SK-N-SH treated with all-trans-retinoic acid at 6 μM for 48 hours (cell line): ENCODE measurements around the gene ACTR2.
"Not testable (repeated sequence)": the region's sequence is repeated elsewhere in the genome, so short reads cannot be mapped to it uniquely, and the experiment has no call there.

Source experiments
- ATAC-seq: fragments of 200-7000 bp; cut with Tn5 transposase; 3 replicates; pipeline ENCODE4 v1.9.1; 2020; ENCODE audit warnings: mild to moderate bottlenecking, moderate library complexity
- ARNTL ChIP-seq: fragments of 450-650 bp; formaldehyde crosslinking; IDR thresholded peaks from 2 replicates; pipeline ENCODE4 v1.5.0; 2020; ENCODE audit warnings: low read depth, mild to moderate bottlenecking, moderate library complexity, borderline replicate concordance
- BACH2 ChIP-seq: fragments of 250-450 bp; sonication (Bioruptor Pico); IDR thresholded peaks from 2 replicates; pipeline ENCODE4 v1.9.0; 2021; ENCODE audit warnings: mild to moderate bottlenecking, borderline replicate concordance
- CSDC2 ChIP-seq: fragments of 250-450 bp; sonication (Bioruptor Pico); IDR thresholded peaks from 2 replicates; pipeline ENCODE4 v1.5.0; 2020; ENCODE audit warnings: mild to moderate bottlenecking, moderate library complexity
- ESRRG ChIP-seq: fragments of 250-450 bp; sonication (Bioruptor Pico); IDR thresholded peaks from 2 replicates; pipeline ENCODE4 v1.6.1; 2021; ENCODE audit warnings: mild to moderate bottlenecking
- GLIS3 ChIP-seq: fragments of 250-450 bp; sonication (Bioruptor Pico); IDR thresholded peaks from 2 replicates; pipeline ENCODE4 v1.5.0; 2020; ENCODE audit warnings: mild to moderate bottlenecking, moderate library complexity
- ISL1 ChIP-seq: fragments of 250-450 bp; sonication (Bioruptor Pico); IDR thresholded peaks from 2 replicates; pipeline ENCODE4 v2.1.2; 2022; ENCODE audit warnings: mild to moderate bottlenecking, moderate library complexity
- OSR1 ChIP-seq: fragments of 250-450 bp; sonication (Bioruptor Pico); IDR thresholded peaks from 2 replicates; pipeline ENCODE4 v1.8.0; 2022; ENCODE audit warnings: moderate library complexity, mild to moderate bottlenecking, inconsistent platforms
- PPARA ChIP-seq: fragments of 250-450 bp; sonication (Bioruptor Pico); IDR thresholded peaks from 2 replicates; pipeline ENCODE4 v1.5.0; 2020; ENCODE audit warnings: mild to moderate bottlenecking, borderline replicate concordance
- RARB ChIP-seq: fragments of 250-450 bp; sonication (Bioruptor Pico); IDR thresholded peaks from 2 replicates; pipeline ENCODE4 v1.8.0; 2021; ENCODE audit warnings: mild to moderate bottlenecking, moderate library complexity
- SNAI2 ChIP-seq: fragments of 250-450 bp; sonication (Bioruptor Pico); IDR thresholded peaks from 2 replicates; pipeline ENCODE4 v1.5.0; 2020; ENCODE audit warnings: mild to moderate bottlenecking, moderate library complexity
- TCF4 ChIP-seq: fragments of 250-450 bp; sonication (Bioruptor Pico); IDR thresholded peaks from 2 replicates; pipeline ENCODE4 v1.8.0; 2021; ENCODE audit warnings: mild to moderate bottlenecking, moderate library complexity, borderline replicate concordance
- TOX ChIP-seq: fragments of 250-450 bp; sonication (Bioruptor Pico); IDR thresholded peaks from 2 replicates; pipeline ENCODE4 v1.8.0; 2021; ENCODE audit warnings: mild to moderate bottlenecking, moderate library complexity, borderline replicate concordance
- ZC3H10 ChIP-seq: fragments of 250-450 bp; sonication (Bioruptor Pico); IDR thresholded peaks from 2 replicates; pipeline ENCODE4 v1.5.1; 2021; ENCODE audit warnings: mild to moderate bottlenecking, moderate library complexity
- ZFP3 ChIP-seq: fragments of 250-450 bp; sonication (Bioruptor Pico); IDR thresholded peaks from 2 replicates; pipeline ENCODE4 v1.5.0; 2020; ENCODE audit warnings: mild to moderate bottlenecking, moderate library complexity
- ZFP30 ChIP-seq: fragments of 450-650 bp; formaldehyde crosslinking; IDR thresholded peaks from 2 replicates; pipeline ENCODE4 v1.5.0; 2022; ENCODE audit warnings: mild to moderate bottlenecking, moderate library complexity
- ZNF565 ChIP-seq: fragments of 450-650 bp; formaldehyde crosslinking; conservative IDR thresholded peaks from 2 replicates; pipeline ENCODE4 v1.5.0; 2020; ENCODE audit warnings: low read depth, mild to moderate bottlenecking, moderate library complexity
- ZNF70 ChIP-seq: fragments of 450-650 bp; formaldehyde crosslinking; IDR thresholded peaks from 2 replicates; pipeline ENCODE4 v1.5.0; 2020; ENCODE audit warnings: mild to moderate bottlenecking, moderate library complexity
- ZNF8 ChIP-seq: fragments of 450-650 bp; formaldehyde crosslinking; IDR thresholded peaks from 2 replicates; pipeline ENCODE4 v1.5.0; 2020; ENCODE audit warnings: mild to moderate bottlenecking, moderate library complexity
- TF ChIP-seq, protein P1 (sequence below): fragments of 250-450 bp; sonication (Bioruptor Pico); IDR thresholded peaks from 2 replicates; pipeline ENCODE4 v1.5.1; 2020; ENCODE audit warnings: low read depth, mild to moderate bottlenecking, moderate library complexity
- TF ChIP-seq, protein P2 (sequence below): fragments of 250-450 bp; sonication (Bioruptor Pico); IDR thresholded peaks from 2 replicates; pipeline ENCODE4 v1.8.0; 2021; ENCODE audit warnings: low read depth, mild to moderate bottlenecking, moderate library complexity, borderline replicate concordance
- TF ChIP-seq, protein P3 (sequence below): fragments of 250-450 bp; sonication (Bioruptor Pico); IDR thresholded peaks from 2 replicates; pipeline ENCODE4 v1.5.0; 2020; ENCODE audit warnings: mild to moderate bottlenecking, moderate library complexity
- TF ChIP-seq, protein P4 (sequence below): fragments of 250-450 bp; sonication (Bioruptor Pico); IDR thresholded peaks from 2 replicates; pipeline ENCODE4 v1.5.1; 2021; ENCODE audit warnings: mild to moderate bottlenecking, moderate library complexity
- TF ChIP-seq, protein P5 (sequence below): fragments of 250-450 bp; sonication (Bioruptor Pico); IDR thresholded peaks from 2 replicates; pipeline ENCODE4 v1.8.0; 2020; ENCODE audit warnings: mild to moderate bottlenecking, moderate library complexity, borderline replicate concordance

ACTR2 gene

DNA sequence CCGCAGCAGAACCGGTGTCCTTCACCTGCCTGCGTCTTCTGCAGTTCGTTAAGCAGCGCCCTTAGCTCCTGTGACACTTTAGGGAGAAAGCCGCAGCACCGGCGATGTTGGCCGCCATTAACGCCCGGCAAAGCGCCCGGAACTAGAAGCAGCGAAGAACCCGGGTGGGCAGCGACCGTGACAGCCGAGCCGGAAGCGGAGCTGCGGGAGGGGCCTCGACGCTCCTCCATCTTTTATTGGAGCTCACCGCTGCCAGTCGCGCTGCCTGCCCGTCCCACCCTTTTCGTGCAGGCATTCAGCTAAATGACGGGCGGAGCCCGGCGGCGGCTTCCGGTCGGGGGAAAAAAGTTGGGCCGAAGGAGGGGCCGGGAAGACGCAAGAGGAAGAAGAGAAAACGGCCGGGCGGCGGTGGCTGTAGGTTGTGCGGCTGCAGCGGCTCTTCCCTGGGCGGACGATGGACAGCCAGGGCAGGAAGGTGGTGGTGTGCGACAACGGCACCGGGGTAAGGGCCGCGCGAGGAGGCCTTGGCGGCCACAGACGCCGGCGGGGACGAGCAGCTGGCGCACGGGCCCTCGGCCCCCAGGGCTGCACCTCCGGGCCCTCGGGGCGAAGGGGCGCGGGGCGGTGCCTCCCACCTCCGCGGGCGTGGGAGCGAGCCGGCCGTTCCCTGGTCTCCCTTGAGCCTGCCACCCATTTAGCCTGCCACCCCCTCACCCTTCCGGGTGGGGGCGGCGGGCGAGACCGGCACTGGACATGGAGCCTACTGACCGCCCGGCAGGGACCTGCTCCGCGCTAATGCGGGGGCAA, at the start of gene ACTR2:
Gene ACTR2, plus strand, starts transcription at position 376 of the 807 bp plus-strand sequence. Its CDS starts 79 bp downstream, at position 455.
- peak; percentile 97 for ATAC-seq
- TF ChIP-seq, protein P1, sequence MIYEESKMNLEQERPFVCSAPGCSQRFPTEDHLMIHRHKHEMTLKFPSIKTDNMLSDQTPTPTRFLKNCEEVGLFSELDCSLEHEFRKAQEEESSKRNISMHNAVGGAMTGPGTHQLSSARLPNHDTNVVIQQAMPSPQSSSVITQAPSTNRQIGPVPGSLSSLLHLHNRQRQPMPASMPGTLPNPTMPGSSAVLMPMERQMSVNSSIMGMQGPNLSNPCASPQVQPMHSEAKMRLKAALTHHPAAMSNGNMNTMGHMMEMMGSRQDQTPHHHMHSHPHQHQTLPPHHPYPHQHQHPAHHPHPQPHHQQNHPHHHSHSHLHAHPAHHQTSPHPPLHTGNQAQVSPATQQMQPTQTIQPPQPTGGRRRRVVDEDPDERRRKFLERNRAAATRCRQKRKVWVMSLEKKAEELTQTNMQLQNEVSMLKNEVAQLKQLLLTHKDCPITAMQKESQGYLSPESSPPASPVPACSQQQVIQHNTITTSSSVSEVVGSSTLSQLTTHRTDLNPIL = no peak
- no peak for TF ChIP-seq ZFP30 (CRISPR knock-in tag)
- TF ChIP-seq SNAI2 = no peak
- TF ChIP-seq, protein P2, sequence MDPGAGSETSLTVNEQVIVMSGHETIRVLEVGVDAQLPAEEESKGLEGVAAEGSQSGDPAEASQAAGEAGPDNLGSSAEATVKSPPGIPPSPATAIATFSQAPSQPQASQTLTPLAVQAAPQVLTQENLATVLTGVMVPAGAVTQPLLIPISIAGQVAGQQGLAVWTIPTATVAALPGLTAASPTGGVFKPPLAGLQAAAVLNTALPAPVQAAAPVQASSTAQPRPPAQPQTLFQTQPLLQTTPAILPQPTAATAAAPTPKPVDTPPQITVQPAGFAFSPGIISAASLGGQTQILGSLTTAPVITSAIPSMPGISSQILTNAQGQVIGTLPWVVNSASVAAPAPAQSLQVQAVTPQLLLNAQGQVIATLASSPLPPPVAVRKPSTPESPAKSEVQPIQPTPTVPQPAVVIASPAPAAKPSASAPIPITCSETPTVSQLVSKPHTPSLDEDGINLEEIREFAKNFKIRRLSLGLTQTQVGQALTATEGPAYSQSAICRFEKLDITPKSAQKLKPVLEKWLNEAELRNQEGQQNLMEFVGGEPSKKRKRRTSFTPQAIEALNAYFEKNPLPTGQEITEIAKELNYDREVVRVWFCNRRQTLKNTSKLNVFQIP = no peak
- no peak for TF ChIP-seq ZFP3
- no peak for TF ChIP-seq ZC3H10 (CRISPR knock-in tag)
- TF ChIP-seq ZNF565 (CRISPR knock-in tag) = no peak
- TF ChIP-seq, protein P3, sequence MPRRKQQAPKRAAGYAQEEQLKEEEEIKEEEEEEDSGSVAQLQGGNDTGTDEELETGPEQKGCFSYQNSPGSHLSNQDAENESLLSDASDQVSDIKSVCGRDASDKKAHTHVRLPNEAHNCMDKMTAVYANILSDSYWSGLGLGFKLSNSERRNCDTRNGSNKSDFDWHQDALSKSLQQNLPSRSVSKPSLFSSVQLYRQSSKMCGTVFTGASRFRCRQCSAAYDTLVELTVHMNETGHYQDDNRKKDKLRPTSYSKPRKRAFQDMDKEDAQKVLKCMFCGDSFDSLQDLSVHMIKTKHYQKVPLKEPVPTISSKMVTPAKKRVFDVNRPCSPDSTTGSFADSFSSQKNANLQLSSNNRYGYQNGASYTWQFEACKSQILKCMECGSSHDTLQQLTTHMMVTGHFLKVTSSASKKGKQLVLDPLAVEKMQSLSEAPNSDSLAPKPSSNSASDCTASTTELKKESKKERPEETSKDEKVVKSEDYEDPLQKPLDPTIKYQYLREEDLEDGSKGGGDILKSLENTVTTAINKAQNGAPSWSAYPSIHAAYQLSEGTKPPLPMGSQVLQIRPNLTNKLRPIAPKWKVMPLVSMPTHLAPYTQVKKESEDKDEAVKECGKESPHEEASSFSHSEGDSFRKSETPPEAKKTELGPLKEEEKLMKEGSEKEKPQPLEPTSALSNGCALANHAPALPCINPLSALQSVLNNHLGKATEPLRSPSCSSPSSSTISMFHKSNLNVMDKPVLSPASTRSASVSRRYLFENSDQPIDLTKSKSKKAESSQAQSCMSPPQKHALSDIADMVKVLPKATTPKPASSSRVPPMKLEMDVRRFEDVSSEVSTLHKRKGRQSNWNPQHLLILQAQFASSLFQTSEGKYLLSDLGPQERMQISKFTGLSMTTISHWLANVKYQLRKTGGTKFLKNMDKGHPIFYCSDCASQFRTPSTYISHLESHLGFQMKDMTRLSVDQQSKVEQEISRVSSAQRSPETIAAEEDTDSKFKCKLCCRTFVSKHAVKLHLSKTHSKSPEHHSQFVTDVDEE (CRISPR knock-in tag) = no peak
- no peak for TF ChIP-seq ZNF8
- no peak for TF ChIP-seq ARNTL (CRISPR knock-in tag)
- no peak for TF ChIP-seq RARB (CRISPR knock-in tag)
- no peak for TF ChIP-seq ISL1 (CRISPR knock-in tag)
- TF ChIP-seq ZNF70 = no peak
- TF ChIP-seq CSDC2 (CRISPR knock-in tag) = no peak
- TF ChIP-seq, protein P4, sequence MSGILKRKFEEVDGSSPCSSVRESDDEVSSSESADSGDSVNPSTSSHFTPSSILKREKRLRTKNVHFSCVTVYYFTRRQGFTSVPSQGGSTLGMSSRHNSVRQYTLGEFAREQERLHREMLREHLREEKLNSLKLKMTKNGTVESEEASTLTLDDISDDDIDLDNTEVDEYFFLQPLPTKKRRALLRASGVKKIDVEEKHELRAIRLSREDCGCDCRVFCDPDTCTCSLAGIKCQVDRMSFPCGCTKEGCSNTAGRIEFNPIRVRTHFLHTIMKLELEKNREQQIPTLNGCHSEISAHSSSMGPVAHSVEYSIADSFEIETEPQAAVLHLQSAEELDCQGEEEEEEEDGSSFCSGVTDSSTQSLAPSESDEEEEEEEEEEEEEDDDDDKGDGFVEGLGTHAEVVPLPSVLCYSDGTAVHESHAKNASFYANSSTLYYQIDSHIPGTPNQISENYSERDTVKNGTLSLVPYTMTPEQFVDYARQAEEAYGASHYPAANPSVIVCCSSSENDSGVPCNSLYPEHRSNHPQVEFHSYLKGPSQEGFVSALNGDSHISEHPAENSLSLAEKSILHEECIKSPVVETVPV = no peak
- no peak for TF ChIP-seq TOX (CRISPR knock-in tag)
- TF ChIP-seq, protein P5, sequence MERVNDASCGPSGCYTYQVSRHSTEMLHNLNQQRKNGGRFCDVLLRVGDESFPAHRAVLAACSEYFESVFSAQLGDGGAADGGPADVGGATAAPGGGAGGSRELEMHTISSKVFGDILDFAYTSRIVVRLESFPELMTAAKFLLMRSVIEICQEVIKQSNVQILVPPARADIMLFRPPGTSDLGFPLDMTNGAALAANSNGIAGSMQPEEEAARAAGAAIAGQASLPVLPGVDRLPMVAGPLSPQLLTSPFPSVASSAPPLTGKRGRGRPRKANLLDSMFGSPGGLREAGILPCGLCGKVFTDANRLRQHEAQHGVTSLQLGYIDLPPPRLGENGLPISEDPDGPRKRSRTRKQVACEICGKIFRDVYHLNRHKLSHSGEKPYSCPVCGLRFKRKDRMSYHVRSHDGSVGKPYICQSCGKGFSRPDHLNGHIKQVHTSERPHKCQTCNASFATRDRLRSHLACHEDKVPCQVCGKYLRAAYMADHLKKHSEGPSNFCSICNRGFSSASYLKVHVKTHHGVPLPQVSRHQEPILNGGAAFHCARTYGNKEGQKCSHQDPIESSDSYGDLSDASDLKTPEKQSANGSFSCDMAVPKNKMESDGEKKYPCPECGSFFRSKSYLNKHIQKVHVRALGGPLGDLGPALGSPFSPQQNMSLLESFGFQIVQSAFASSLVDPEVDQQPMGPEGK (CRISPR knock-in tag) = no peak
- TF ChIP-seq BACH2 (CRISPR knock-in tag) = no peak
- TF ChIP-seq GLIS3 (CRISPR knock-in tag) = no peak

DNA sequence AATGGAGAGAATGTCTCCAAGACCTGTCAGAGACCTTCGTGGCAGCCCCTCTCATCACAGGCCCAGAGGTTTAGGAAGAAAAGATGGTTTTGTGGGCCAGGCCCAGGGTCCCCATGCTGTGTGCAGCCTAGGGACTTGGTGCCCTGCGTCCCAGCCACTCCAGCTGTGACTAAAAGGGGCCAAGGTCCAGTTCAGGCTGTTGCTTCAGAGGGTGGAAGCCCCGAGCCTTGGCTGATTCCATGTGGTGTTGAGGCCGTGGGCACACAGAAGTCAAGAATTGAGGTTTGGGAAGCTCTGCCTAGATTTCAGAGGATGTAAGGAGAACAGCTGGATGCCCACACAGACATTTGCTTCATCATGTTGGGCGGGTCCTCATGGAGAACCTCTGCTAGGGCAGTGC, 45.1 kb upstream of the ACTR2 start:
- TF ChIP-seq ZFP3 = no peak
- TF ChIP-seq GLIS3 (CRISPR knock-in tag) = no peak
- TF ChIP-seq SNAI2 = no peak
- no peak for TF ChIP-seq CSDC2 (CRISPR knock-in tag)
- ATAC-seq = no peak

DNA sequence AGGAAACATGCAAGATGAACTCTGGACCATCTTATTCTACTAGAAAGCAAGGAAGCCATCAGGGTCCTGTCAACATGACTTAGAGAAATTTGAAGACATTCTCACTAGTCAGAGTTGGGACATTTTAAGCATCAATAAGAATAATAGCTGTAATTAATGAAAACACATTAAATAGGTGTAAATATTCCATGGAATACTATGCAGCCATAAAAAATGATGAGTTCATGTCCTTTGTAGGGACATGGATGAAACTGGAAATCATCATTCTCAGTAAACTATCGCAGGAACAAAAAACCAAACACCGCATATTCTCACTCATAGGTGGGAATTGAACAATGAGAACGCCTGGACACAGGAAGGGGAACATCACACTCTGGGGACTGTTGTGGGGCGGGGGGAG, 44.2 kb upstream of the ACTR2 start:
- not testable (repeated sequence) for ATAC-seq

DNA sequence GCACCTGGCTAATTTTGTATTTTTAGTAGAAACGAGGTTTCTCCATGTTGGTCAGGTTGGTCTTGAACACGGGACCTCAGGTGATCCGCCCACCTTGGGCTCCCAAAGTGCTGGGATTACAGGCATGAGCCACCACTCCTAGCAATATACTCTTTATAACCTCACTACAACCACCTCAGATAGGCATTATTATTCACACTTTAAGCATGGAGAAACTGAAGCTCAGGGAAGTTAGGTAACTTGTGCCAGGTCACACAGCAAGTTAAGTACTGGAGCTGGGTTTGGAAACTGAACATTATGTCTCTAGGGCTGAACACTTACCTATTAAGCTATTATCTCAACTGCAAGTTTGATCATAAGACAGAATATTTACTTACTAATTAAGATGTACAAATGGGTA, 42.6 kb upstream of the ACTR2 start:
- ATAC-seq = no peak
- TF ChIP-seq CSDC2 (CRISPR knock-in tag) (no peak), GLIS3 (CRISPR knock-in tag) (no peak), ARNTL (CRISPR knock-in tag) (no peak), RARB (CRISPR knock-in tag) (no peak), TCF4 (no peak), ZC3H10 (CRISPR knock-in tag) (no peak), ZFP3 (no peak), BACH2 (CRISPR knock-in tag) (no peak), ISL1 (CRISPR knock-in tag) (no peak), ZNF8 (no peak), ZFP30 (CRISPR knock-in tag) (no peak), PPARA (CRISPR knock-in tag) (no peak), OSR1 (CRISPR knock-in tag) (no peak), ESRRG (CRISPR knock-in tag) (no peak), ZNF565 (CRISPR knock-in tag) (no peak)
- TF ChIP-seq, protein P1 = no peak
- TF ChIP-seq, protein P5 (CRISPR knock-in tag) = no peak
